K562 (cell line): ENCODE data around the gene CUX1. TPM values are rescaled to one million over a fixed set of nuclear protein-coding genes. Genes with fewer than 3 reads are reported as not detected.

ENCODE experiments used
- ATAC-seq: fragments of 200-7000 bp; cut with Tn5 transposase; 3 replicates; pipeline ENCODE4 v1.9.1; 2020; ENCODE audit warnings: moderate library complexity
- BruUV-seq: library from RNA; stranded (reverse); fragments of 400-500 nt; replicated peaks from 2 replicates; lab custom pipeline; 2021; lab: Mats Ljungman, UMichigan
- CTCF ChIA-PET: fragments of 300-600 bp; formaldehyde crosslinking; extraction: SDS; loops from one replicate; lab custom pipeline; 2021; ENCODE audit warnings: low intra/inter-chr PET ratio; lab: Yijun Ruan, JAX
- POLR2A ChIA-PET: fragments of 300-600, 350-650 bp; sonication (Branson Sonifier 250); formaldehyde crosslinking; extraction: SDS; loops from one replicate; lab custom pipeline; 2021; ENCODE audit warnings: antibody characterized with exemption, inconsistent platforms; lab: Yijun Ruan, JAX
- DNase-seq, 4 experiments: peaks; one replicate each; pipeline versions ENCODE4 v3.0.0 to v3.0.0-alpha.2; 2011 to 2018; ENCODE audit warnings: low spot score in 3 of 4, mixed read lengths in 3 of 4; ENCODE audit errors: extremely low read depth in 1 of 4
- FAIRE-seq: peaks from 2 replicates; lab custom pipeline; 2011; peaks lifted over from hg19 to GRCh38; lab: Jason Lieb, UNC
- H2AFZ ChIP-seq: 2 replicates; pipeline ENCODE4 v1.6.0; 2011; ENCODE audit warnings: low read depth, low read length, control low read depth, inconsistent platforms
- H3K27ac ChIP-seq: fragments of 200-600 bp; 3 replicates; pipeline ENCODE4 v1.8.0; 2011; ENCODE audit warnings: low read depth, mild to moderate bottlenecking, control low read depth, inconsistent platforms, low read length, moderate library complexity, mixed read lengths; ENCODE audit errors: extremely low read depth
- H3K27me3 ChIP-seq, 2 experiments: fragments of 300-600 bp in 1 of 2; 2 replicates in 1 of 2; 3 replicates in 1 of 2; pipeline versions ENCODE4 v1.6.0 to v1.8.0; 2011; ENCODE audit warnings: inconsistent platforms in 2 of 2, low read length in 2 of 2, mild to moderate bottlenecking in 1 of 2, mixed read lengths in 1 of 2, moderate library complexity in 1 of 2; ENCODE audit not compliant: control insufficient read depth in 2 of 2, insufficient read depth in 2 of 2
- H3K36me3 ChIP-seq: fragments of 300-600 bp; 3 replicates; pipeline ENCODE4 v1.8.0; 2011; ENCODE audit warnings: mild to moderate bottlenecking, low read length, inconsistent platforms; ENCODE audit not compliant: control insufficient read depth, insufficient read depth
- H3K4me1 ChIP-seq, 2 experiments: fragments of 200-600 bp in 1 of 2; replicated peaks in 1 of 2; 2 replicates in 1 of 2; 3 replicates in 1 of 2; pipeline versions ENCODE4 v1.5.1 to v1.8.0; 2011; ENCODE audit warnings: inconsistent platforms in 2 of 2, low read length in 2 of 2, mild to moderate bottlenecking in 1 of 2, mixed read lengths in 1 of 2, moderate library complexity in 1 of 2; ENCODE audit not compliant: control insufficient read depth in 2 of 2, insufficient read depth in 2 of 2
- H3K4me2 ChIP-seq: 2 replicates; pipeline ENCODE4 v1.6.1; 2011; ENCODE audit warnings: low read length, control low read depth, inconsistent platforms, mixed read lengths; ENCODE audit not compliant: insufficient read depth
- H3K4me3 ChIP-seq: fragments of 200-600 bp; sonication (generic), shearing (Covaris generic); 2 replicates; pipeline ENCODE4 v1.5.1; 2016; ENCODE audit warnings: control low read depth, inconsistent platforms
- H3K79me2 ChIP-seq: fragments of 200-600 bp; 3 replicates; pipeline ENCODE4 v1.8.0; 2011; ENCODE audit warnings: low read length, inconsistent platforms; ENCODE audit not compliant: control insufficient read depth, insufficient read depth
- H3K9ac ChIP-seq, 2 experiments: 2 replicates each; pipeline versions ENCODE4 v1.6.0 to v1.6.1; 2011; ENCODE audit warnings: low read depth in 2 of 2, low read length in 2 of 2, control low read depth in 1 of 2, inconsistent platforms in 1 of 2, mild to moderate bottlenecking in 1 of 2, mixed read lengths in 1 of 2; ENCODE audit not compliant: insufficient read depth in 1 of 2
- H3K9me1 ChIP-seq: one replicate; pipeline ENCODE4 v1.6.0; 2011; ENCODE audit warnings: inconsistent platforms, mild to moderate bottlenecking, low read length, moderate library complexity; ENCODE audit not compliant: control insufficient read depth, insufficient read depth
- H3K9me3 ChIP-seq: replicated peaks from 2 replicates; pipeline ENCODE4 v1.5.1; 2011; ENCODE audit warnings: low read depth, low read length, inconsistent platforms; ENCODE audit not compliant: control insufficient read depth, insufficient read depth
- H4K20me1 ChIP-seq: replicated peaks from 2 replicates; pipeline ENCODE4 v1.6.1; 2011; ENCODE audit warnings: low read length, inconsistent platforms, mixed read lengths; ENCODE audit not compliant: control insufficient read depth, insufficient read depth
- GATAD2B ChIP-seq: fragments of 450-650 bp; IDR thresholded peaks from 2 replicates; pipeline ENCODE4 v1.6.1; 2017; ENCODE audit warnings: mild to moderate bottlenecking, borderline replicate concordance
- NR2C1 ChIP-seq, 2 experiments: fragments of 450-650 bp; IDR thresholded peaks; 2 replicates each; pipeline ENCODE4 v1.6.1; 2017; ENCODE audit warnings: mild to moderate bottlenecking in 2 of 2, antibody characterized with exemption in 1 of 2, inconsistent platforms in 1 of 2, missing compliant biosample characterization in 1 of 2, missing genetic modification characterization in 1 of 2
- NR2C2 ChIP-seq, 2 experiments: fragments of 200-800 bp in 1 of 2; sonication (Bioruptor generic) in 1 of 2; sonication (generic) in 1 of 2; formaldehyde crosslinking in 1 of 2; IDR thresholded peaks; 2 replicates each; pipeline versions ENCODE4 v1.6.1 to v1.8.0; 2016 to 2022; ENCODE audit warnings: mild to moderate bottlenecking in 1 of 2, missing compliant biosample characterization in 1 of 2, missing genetic modification characterization in 1 of 2, missing genetic modification reagents in 1 of 2
- ZNF717 ChIP-seq: fragments of 250-450 bp; sonication (Bioruptor Pico); IDR thresholded peaks from 2 replicates; pipeline ENCODE4 v1.5.0; 2021
- WGBS: fragments of 100-300 bp; shearing (Covaris generic); methylation state at CpG from one replicate; pipeline ENCODE4 v1.1.6; 2016; ENCODE audit warnings: low coverage, mixed read lengths; ENCODE audit not compliant: insufficient coverage; ENCODE audit errors: missing lambda C conversion rate; 5-methylcytosine and 5-hydroxymethylcytosine counted together
- in situ Hi-C: fragments of 300-500 bp; cut with MboI; formaldehyde crosslinking; loops from 4 replicates; pipeline ENCODE4 v1.15.0; 2018; ENCODE audit warnings: inconsistent platforms, mixed read lengths
- intact Hi-C: fragments of 100-400 bp; cut with micrococcal nuclease; formaldehyde crosslinking; loops from 2 replicates; pipeline ENCODE4 v1.14.2; 2022
- polyA plus RNA-seq, 8 experiments: library from polyadenylated mRNA; depleted of rRNA in 4 of 8; stranded (reverse) in 5 of 8; unstranded in 3 of 8; fragments of >200 nt; fragmentation: Nextera tagmentation in 2 of 8; fragmentation: Illumina TruSeq in 1 of 8; extraction: Ambion mirVana in 2 of 8; extraction: Trizol in 1 of 8; gene quantifications; 2 replicates each; pipeline versions ENCODE4 v1.2.1 to v1.2.3, GENCODE V29; 2011 to 2014; ENCODE audit warnings: inconsistent platforms in 1 of 8, missing spikeins in 1 of 8
- total RNA-seq, 7 experiments: library from RNA; depleted of rRNA in 6 of 7; stranded (reverse); fragments of >200 nt in 6 of 7; fragmentation: Illumina TruSeq in 2 of 7; extraction: Trizol in 2 of 7; gene quantifications; 2 replicates each; pipeline versions ENCODE4 v1.2.1 to v1.2.3, GENCODE V29; 2011 to 2021; ENCODE audit warnings: low replicate concordance in 1 of 7
- TF ChIP-seq, protein P1 (sequence below), 2 experiments: fragments of 450-650 bp; IDR thresholded peaks; 2 replicates each; pipeline ENCODE4 v1.6.1; 2016
- TF ChIP-seq, protein P2 (sequence below): fragments of 250-450 bp; sonication (Bioruptor Pico); IDR thresholded peaks from 2 replicates; pipeline ENCODE4 v1.8.0; 2022; ENCODE audit warnings: inconsistent platforms, mild to moderate bottlenecking, moderate library complexity, borderline replicate concordance
- TF ChIP-seq, protein P3 (sequence below): sonication (generic); formaldehyde crosslinking; IDR thresholded peaks from 2 replicates; pipeline ENCODE4 v1.8.0; 2023; ENCODE audit warnings: missing genetic modification reagents, mild to moderate bottlenecking, borderline replicate concordance
- TF ChIP-seq, protein P4 (sequence below): IDR thresholded peaks from 2 replicates; pipeline ENCODE4 v1.6.1; 2012; ENCODE audit warnings: low read depth, low read length, improper control_type of control experiment, borderline replicate concordance

Gene CUX1
- total and polyA plus RNA-seq, 9 of the 15 experiments (the other 6 are each of a cell fraction or from before 2014, with no cell fraction given), result 3.6 to 55.3 (median 25.2) TPM

DNA sequence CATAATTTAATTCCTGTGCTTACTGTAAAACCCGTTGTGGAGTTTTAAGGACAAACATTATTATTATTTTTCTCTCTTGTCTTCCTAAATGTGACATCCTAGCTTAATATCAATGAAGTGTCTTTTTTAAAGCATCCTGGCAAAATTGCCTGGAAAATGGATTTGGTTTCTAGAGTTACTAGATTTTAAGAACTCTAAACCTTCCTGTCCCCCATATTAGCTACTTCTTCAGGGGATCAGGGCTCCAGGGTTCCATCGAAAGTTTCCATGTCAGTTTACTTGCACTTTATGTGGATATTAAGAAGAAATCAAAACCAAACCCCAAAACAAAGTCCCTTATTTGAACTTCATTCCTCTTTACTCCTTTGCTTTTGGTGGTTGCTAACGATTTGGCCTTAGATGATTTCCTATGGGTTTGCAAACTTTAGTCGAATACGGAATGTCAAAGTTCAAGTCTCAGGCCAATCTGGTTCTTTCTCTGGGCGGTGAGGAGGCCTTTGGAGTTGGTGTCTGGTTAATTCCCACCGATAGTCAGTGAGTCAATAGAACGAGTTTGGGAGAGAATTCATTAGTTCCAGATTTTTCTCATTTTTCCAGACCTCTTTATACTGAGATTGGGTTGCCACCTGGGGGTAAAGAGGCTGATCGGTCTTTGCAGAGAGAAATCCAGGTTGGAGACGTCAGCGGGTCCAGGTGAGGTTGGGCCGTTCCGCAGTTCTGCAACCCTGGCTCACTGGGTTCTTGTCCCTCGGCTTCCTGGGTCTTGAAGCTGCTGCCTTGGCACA, 1.1 kb downstream of the CUX1 start:
- DNase-seq (no peak), ATAC-seq (no peak), FAIRE-seq (no peak)
- Histone ChIP-seq H3K9me1 (peaks cover 4% of the 10 kb centered on the region), H3K4me3 (peak overlapping the region; percentile 70), H3K79me2 (peaks cover 79% of the 10 kb centered on the region), H3K27ac (peak overlapping the region; percentile 81; the same call in 2 of the 3 replicates), H3K4me2 (peak overlapping the region; percentile 74), H3K36me3 (peaks cover 21% of the 10 kb centered on the region; the same call in 2 of the 3 replicates), H3K27me3 (no peaks in the 10 kb centered on the region), H4K20me1 (peaks cover 34% of the 10 kb centered on the region), H3K4me1 (peaks cover 32 to 38% of the 10 kb centered on the region in 2 experiments), H2AFZ (no peak overlapping the region), H3K9me3 (no peaks in the 10 kb centered on the region), H3K9ac (peak overlapping the region; percentile 72 to 86)
- ChIA-PET CTCF (interaction anchor here (1.6 kb wide), 1 partner anchor 38 kb away, joined by 7 read pairs; no protein-coding TSS in a partner anchor), POLR2A (interaction anchor here (0.7 to 4.7 kb wide), 5 partner anchors 9 to 38 kb away, joined by 3 to 20 read pairs (median 8); no protein-coding TSS in a partner anchor)
- in situ Hi-C loops (no loop called here), intact Hi-C loops (loop anchor here (1.0 to 5.0 kb wide), 7 partner anchors 39 to 419 kb away; no protein-coding TSS in a partner anchor)
- WGBS, result 54% methylated on average over 14 of the region's 14 CpGs
- TSS peak; percentile 41 for BruUV-seq
- TF ChIP-seq NR2C2 (CRISPR knock-in tag; IDR thresholded peaks at IDR 0.05), result no peak
- TF ChIP-seq NR2C2 (tag; IDR thresholded peaks at IDR 0.05), result peak; percentile 33; the same call in 1 of the 2 replicates
- TF ChIP-seq, protein P1, sequence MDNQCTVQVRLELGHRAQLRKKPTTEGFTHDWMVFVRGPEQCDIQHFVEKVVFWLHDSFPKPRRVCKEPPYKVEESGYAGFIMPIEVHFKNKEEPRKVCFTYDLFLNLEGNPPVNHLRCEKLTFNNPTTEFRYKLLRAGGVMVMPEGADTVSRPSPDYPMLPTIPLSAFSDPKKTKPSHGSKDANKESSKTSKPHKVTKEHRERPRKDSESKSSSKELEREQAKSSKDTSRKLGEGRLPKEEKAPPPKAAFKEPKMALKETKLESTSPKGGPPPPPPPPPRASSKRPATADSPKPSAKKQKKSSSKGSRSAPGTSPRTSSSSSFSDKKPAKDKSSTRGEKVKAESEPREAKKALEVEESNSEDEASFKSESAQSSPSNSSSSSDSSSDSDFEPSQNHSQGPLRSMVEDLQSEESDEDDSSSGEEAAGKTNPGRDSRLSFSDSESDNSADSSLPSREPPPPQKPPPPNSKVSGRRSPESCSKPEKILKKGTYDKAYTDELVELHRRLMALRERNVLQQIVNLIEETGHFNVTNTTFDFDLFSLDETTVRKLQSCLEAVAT (IDR thresholded peaks at IDR 0.05), result peak in 1 of 2 experiments; percentile 49; a peak in 1 of 4 replicates
- TF ChIP-seq, protein P2, sequence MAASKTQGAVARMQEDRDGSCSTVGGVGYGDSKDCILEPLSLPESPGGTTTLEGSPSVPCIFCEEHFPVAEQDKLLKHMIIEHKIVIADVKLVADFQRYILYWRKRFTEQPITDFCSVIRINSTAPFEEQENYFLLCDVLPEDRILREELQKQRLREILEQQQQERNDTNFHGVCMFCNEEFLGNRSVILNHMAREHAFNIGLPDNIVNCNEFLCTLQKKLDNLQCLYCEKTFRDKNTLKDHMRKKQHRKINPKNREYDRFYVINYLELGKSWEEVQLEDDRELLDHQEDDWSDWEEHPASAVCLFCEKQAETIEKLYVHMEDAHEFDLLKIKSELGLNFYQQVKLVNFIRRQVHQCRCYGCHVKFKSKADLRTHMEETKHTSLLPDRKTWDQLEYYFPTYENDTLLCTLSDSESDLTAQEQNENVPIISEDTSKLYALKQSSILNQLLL (CRISPR knock-in tag), result no peak
- peak; percentile 45; the same call in 1 of the 2 replicates for TF ChIP-seq NR2C1 (IDR thresholded peaks at IDR 0.05)
- no peak; the same call in none of the 2 replicates for TF ChIP-seq NR2C1 (tag; IDR thresholded peaks at IDR 0.05)
- no peak for TF ChIP-seq ZNF717 (CRISPR knock-in tag)
- TF ChIP-seq, protein P3, sequence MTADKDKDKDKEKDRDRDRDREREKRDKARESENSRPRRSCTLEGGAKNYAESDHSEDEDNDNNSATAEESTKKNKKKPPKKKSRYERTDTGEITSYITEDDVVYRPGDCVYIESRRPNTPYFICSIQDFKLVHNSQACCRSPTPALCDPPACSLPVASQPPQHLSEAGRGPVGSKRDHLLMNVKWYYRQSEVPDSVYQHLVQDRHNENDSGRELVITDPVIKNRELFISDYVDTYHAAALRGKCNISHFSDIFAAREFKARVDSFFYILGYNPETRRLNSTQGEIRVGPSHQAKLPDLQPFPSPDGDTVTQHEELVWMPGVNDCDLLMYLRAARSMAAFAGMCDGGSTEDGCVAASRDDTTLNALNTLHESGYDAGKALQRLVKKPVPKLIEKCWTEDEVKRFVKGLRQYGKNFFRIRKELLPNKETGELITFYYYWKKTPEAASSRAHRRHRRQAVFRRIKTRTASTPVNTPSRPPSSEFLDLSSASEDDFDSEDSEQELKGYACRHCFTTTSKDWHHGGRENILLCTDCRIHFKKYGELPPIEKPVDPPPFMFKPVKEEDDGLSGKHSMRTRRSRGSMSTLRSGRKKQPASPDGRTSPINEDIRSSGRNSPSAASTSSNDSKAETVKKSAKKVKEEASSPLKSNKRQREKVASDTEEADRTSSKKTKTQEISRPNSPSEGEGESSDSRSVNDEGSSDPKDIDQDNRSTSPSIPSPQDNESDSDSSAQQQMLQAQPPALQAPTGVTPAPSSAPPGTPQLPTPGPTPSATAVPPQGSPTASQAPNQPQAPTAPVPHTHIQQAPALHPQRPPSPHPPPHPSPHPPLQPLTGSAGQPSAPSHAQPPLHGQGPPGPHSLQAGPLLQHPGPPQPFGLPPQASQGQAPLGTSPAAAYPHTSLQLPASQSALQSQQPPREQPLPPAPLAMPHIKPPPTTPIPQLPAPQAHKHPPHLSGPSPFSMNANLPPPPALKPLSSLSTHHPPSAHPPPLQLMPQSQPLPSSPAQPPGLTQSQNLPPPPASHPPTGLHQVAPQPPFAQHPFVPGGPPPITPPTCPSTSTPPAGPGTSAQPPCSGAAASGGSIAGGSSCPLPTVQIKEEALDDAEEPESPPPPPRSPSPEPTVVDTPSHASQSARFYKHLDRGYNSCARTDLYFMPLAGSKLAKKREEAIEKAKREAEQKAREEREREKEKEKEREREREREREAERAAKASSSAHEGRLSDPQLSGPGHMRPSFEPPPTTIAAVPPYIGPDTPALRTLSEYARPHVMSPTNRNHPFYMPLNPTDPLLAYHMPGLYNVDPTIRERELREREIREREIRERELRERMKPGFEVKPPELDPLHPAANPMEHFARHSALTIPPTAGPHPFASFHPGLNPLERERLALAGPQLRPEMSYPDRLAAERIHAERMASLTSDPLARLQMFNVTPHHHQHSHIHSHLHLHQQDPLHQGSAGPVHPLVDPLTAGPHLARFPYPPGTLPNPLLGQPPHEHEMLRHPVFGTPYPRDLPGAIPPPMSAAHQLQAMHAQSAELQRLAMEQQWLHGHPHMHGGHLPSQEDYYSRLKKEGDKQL, result no peak
- TF ChIP-seq, protein P4, sequence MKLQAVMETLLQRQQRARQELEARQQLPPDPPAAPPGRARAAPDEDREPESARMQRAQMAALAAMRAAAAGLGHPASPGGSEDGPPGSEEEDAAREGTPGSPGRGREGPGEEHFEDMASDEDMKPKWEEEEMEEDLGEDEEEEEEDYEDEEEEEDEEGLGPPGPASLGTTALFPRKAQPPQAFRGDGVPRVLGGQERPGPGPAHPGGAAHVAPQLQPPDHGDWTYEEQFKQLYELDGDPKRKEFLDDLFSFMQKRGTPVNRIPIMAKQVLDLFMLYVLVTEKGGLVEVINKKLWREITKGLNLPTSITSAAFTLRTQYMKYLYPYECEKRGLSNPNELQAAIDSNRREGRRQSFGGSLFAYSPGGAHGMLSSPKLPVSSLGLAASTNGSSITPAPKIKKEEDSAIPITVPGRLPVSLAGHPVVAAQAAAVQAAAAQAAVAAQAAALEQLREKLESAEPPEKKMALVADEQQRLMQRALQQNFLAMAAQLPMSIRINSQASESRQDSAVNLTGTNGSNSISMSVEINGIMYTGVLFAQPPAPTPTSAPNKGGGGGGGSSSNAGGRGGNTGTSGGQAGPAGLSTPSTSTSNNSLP, result 0 out of 2 replicates have a peak, but pooled peaks have one; percentile 33
- 0 out of 2 replicates have a peak, but pooled peaks have one; percentile 22 for TF ChIP-seq GATAD2B
